Mucosa of descending colon (tissue), 3 donors: ENCODE results near the gene THRAP3. TPM values are rescaled to one million over a fixed set of nuclear protein-coding genes. Genes with fewer than 3 reads are reported as not detected.

Experiments
- ATAC-seq: fragments of 200-7000 bp; cut with Tn5 transposase; one replicate; pipeline ENCODE4 v1.9.1; 2020; ENCODE audit warnings: mild to moderate bottlenecking, moderate library complexity
- DNase-seq, 3 donors: peaks; one replicate each; pipeline ENCODE4 v3.0.0-alpha.2; 2020
- H3K36me3 ChIP-seq: fragments of 200-600 bp; one replicate; pipeline ENCODE4 v1.8.0; 2021; ENCODE audit warnings: low read depth, mild to moderate bottlenecking
- H3K4me1 ChIP-seq: fragments of 200-600 bp; one replicate; pipeline ENCODE4 v1.8.0; 2021; ENCODE audit warnings: low read depth, mild to moderate bottlenecking
- H3K4me3 ChIP-seq: fragments of 200-600 bp; one replicate; pipeline ENCODE4 v1.8.0; 2021; ENCODE audit warnings: mild to moderate bottlenecking
- H3K9me3 ChIP-seq: fragments of 200-600 bp; one replicate; pipeline ENCODE4 v1.8.0; 2021; ENCODE audit warnings: mild to moderate bottlenecking
- intact Hi-C, 2 donors: fragments of 100-400 bp; cut with DNase I in 1 of 2; cut with micrococcal nuclease in 1 of 2; formaldehyde crosslinking; loops; one replicate each; pipeline versions ENCODE4 v1.11.0 to v1.11.1; 2022; cut with DNase I, micrococcal nuclease
- total RNA-seq, 3 donors: library from RNA; stranded (reverse); fragmentation: NEBNext Ultra II Directional in 2 of 3; extraction: Animal tissue kit (Norgen Biotek cat#: 25700) in 2 of 3; gene quantifications; one replicate each; pipeline versions ENCODE4 v1.2.1 to v1.2.4, GENCODE V29; 2021 to 2023
- TF ChIP-seq, protein P1 (sequence below): fragments of 200-600 bp; IDR thresholded peaks from one replicate; pipeline ENCODE4 v1.8.0; 2022; ENCODE audit warnings: antibody characterized with exemption, mild to moderate bottlenecking
- donor health status: DM: no; HTN: no; CAD: no; lungs with moderate emphysema.
- donor health status: DM: no; HTN: no; CAD: no.
- donor health status: DM: no; HTN: yes; CAD: no.

Gene THRAP3
- total RNA-seq, 3 donors from 2014 or later: 83.0 to 103 (median 85.1) TPM

DNA sequence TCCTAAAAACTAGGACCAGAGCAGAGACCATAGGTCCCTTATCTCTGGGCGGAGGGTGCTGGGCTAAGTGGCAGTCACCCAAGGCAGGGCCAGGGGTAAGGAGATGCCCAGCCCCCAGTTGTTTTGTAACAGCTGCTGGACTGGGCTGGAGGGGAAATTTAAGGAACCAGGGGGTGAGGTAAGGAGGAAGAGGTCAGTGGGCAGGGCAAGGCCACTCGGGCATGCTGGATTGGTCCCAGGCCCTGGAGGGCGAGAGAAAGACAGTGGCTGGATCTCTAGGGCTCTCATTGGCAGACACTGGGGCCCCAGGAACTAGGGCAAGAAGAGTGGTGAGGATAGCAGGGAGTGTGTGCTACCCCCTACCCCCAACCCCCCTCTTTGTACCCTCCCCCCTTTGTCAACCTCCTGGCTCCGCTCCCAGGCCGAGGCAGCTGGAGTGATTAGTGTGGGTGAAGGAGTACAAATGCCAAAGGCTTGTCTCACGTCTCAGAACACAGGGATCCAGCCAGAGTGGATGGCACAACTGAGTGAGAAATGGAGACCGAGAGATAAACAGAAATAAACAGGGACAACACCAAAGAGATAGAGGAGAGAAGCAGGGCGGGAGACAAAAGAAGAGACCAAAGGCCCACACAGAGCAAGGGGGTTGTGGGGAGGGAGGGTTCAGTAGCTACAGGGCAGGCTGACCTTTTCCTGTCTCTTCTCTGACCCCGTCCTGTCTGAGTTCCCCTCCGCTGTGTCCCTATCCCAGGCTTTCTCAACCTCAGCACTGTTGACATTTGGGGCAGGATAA is 20.5 kb upstream of the THRAP3 start:
- DNase-seq: peak in 2 of 3 donors; percentile 22 to 57
- Histone ChIP-seq H3K4me1 (no peaks in the 10 kb centered on the region), H3K9me3 (no peaks in the 10 kb centered on the region), H3K4me3 (no peak overlapping the region), H3K36me3 (no peaks in the 10 kb centered on the region)
- intact Hi-C loops: no loop called here
- peak; percentile 33 for ATAC-seq
- TF ChIP-seq, protein P1, sequence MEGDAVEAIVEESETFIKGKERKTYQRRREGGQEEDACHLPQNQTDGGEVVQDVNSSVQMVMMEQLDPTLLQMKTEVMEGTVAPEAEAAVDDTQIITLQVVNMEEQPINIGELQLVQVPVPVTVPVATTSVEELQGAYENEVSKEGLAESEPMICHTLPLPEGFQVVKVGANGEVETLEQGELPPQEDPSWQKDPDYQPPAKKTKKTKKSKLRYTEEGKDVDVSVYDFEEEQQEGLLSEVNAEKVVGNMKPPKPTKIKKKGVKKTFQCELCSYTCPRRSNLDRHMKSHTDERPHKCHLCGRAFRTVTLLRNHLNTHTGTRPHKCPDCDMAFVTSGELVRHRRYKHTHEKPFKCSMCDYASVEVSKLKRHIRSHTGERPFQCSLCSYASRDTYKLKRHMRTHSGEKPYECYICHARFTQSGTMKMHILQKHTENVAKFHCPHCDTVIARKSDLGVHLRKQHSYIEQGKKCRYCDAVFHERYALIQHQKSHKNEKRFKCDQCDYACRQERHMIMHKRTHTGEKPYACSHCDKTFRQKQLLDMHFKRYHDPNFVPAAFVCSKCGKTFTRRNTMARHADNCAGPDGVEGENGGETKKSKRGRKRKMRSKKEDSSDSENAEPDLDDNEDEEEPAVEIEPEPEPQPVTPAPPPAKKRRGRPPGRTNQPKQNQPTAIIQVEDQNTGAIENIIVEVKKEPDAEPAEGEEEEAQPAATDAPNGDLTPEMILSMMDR: no peak

DNA sequence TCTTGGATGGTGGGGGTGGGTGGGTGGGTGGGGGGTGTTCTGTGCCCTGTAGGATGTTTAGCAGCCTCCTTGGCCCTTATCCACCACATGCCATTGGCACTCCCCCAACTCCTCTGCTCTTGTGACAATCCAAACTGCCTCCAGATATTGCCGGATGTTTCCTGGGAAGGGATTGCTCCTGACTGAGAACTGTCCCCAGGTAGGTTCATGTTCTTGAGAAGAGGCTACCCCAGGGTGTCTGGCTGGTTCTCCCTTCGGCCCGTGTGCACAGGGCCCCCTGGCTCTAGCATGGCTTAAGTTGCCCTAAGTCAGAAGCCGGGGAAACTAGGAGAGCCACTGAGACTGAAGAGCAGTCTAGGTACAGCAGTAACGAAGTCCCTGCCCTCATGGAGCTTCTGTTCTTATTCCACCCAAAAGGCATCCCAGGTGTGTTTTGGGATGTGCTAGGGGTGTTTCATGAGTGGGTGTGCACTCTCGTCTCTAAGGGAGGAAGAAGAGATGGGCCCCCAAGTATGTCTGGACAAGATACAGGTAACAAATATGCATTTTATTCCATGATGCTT is 19.8 kb upstream of the THRAP3 start:
- no peak for ATAC-seq
- TF ChIP-seq, protein P1: no peak
- Histone ChIP-seq H3K4me3 (no peak overlapping the region), H3K9me3 (no peaks in the 10 kb centered on the region), H3K4me1 (no peaks in the 10 kb centered on the region), H3K36me3 (no peaks in the 10 kb centered on the region)
- intact Hi-C loops: no loop called here
- no peak for DNase-seq

DNA sequence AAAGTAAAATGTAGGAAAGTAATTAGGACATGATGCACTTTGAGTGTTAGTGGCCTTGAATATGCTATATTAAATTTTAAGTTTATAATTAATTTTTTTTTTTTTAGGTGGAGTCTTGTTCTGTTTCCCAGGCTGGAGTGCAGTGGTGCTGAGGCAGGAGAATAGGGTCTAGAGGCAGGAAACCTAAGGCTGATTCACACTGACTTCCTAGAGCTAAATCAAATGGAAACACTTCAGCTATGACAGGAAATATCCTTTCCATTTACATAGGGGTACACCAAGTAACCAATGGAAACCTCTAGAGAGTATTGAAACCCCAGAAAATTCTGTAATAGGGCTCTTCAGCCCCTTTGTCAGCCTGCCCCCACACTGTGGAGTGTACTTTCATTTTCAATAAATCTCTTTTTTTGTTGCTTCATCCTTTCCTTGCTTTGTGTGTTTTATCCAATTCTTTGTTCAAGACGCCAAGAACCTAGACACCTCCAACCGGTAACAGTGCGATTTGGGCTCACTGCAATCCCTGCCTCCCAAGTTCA is 17.9 kb upstream of the THRAP3 start:
- no peak overlapping the region for H3K4me3 ChIP-seq
- H3K36me3 ChIP-seq: no peaks in the 10 kb centered on the region
- ATAC-seq: no peak
- H3K9me3 ChIP-seq: no peaks in the 10 kb centered on the region
- intact Hi-C loops: no loop called here
- TF ChIP-seq, protein P1: no peak
- no peaks in the 10 kb centered on the region for H3K4me1 ChIP-seq
- DNase-seq: no peak

DNA sequence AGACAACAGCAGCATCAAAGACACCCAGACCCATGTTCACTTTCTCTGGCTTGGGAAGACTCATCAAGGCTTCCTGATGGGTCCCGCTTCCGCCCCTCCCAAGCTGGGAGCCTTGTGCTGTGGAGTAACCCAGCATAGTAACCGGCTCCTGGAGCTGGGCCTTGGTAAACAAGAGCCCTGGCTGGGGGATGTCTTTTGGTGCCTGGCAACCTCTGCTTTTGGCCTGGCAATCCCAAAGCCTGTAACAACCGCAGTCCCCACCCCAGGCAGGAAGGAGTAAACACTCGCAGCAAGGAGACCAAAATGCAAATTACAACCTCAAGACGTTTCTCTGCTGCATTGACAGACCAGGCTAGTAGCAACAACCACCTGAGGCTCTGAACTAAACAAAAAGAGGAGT is 16.9 kb upstream of the THRAP3 start:
- intact Hi-C loops: no loop called here
- Histone ChIP-seq H3K4me3 (no peak overlapping the region), H3K4me1 (no peaks in the 10 kb centered on the region), H3K9me3 (no peaks in the 10 kb centered on the region), H3K36me3 (no peaks in the 10 kb centered on the region)
- ATAC-seq (peak; percentile 44), DNase-seq (peak in 1 of 3 donors; percentile 12)
- TF ChIP-seq, protein P1: no peak

DNA sequence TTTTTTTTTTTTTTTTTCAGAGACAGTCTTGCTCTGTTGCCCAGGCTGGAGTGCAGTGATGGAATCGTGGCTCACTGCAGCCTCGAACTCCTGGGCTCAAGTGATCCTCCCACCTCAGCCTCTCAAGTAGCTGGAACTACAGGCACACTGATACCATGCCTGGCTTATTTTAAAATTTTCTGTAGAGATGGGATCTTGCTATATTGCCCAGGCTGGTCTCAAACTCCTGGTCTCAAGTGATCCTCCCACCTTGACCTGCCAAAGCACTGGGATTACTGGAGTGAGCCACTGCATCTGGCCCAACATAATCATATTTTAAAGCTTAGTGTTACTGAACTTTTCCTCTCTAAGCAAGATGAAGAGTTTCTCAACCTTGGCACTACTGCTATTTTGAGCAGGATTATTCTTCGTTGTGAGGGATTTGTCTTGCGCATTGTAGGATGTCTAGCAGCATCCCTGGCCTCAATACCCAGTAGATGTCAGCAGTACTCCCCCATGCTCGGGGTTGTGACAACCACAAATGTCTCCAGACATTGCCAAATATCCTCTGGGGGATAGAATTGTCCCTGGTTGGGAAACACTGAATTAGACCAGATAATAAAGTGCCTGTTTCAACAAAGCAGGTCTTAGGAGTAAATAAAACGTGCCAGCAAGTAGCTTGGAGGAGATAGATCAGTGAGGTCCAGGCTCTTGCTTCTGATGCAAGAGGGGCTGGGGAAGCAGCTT is 15.1 kb upstream of the THRAP3 start:
- Histone ChIP-seq H3K4me1 (no peaks in the 10 kb centered on the region), H3K9me3 (no peaks in the 10 kb centered on the region), H3K36me3 (no peaks in the 10 kb centered on the region), H3K4me3 (no peak overlapping the region)
- ATAC-seq (no peak), DNase-seq (no peak)
- TF ChIP-seq, protein P1: no peak
- intact Hi-C loops: no loop called here
